HG03354 (cell line): Measurements from ENCODE around the gene HNF1B.

ENCODE experiments used
- ATAC-seq: cut with Tn5 transposase; IDR thresholded peaks from one replicate; pipeline ENCODE4 v1.9.1; 2021; ENCODE audit warnings: mild to moderate bottlenecking; ENCODE audit not compliant: unreplicated experiment, poor library complexity, severe bottlenecking

HNF1B gene

DNA sequence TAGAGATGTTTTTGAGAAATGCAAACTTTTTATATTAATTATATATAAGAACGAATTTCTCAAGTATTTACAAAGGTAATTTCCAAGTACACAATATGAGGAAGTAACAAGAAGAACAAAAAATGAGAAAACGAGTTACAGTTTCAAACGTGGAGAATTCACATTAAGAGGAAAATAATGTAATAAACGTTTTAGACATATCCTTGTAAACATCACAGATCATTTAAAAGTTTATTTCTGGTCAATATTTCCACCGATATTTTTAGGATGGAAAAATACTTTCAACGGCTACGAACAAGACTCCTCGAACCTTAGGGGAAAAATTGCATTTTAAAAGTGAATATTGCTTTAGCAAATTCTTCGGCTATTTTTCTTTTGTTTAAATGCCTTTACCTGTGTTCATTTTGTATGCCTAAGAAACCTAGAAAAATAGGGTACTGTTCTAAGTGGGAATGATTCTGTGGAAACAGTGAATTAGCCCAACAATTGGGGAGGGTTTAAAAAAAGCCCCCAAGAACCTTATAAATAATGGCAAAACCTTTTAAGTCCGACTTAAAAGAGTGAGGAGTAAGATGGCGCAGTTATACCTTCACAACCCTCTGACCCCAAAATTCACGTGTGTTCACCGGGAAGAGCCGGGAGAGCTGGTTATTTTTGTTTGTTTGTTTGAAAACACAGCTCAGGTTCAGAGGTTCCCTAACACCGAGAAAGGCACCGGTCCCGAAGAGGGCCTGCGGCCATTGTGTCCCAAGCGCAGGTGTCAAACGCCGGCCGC, 3.3 kb downstream of the HNF1B start:
- ATAC-seq, result no peak

DNA sequence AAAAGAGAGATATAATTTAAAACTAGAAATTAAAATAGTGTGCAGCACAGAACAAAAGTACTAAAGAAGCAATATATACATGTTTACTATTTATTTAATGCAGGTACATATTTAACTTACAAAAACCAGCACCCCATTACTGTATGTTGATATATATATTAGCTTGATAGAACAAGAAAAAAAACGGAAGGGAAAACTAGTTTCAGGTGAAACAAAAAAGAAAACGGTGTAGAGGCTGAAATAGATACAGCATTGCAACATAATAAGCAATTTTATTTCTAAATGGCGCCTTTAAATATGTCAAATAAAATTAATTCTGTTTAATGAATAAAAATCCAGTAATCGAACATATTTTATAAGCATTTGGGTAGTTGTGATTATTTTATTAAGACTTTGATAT, 3.9 kb downstream of the HNF1B start:
- no peak for ATAC-seq

DNA sequence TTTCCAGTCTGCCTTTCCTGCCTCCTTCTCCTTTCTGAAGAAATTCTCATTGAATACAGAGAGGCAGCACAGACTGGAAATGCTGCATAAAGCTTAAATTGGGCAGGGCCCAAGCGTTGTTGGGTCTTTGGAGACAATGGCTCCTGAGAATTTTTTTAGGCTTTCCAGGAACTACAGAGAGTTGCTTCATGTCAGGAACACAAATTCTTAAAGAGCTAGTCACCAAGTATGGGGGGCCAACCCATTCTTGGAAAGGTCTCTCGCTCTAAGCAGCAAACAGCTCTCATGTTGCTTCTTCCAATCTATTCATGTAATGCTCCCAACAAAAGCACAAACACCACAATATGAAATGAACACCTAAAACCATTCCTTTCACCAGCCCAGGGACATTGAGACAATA, 6.9 kb downstream of the HNF1B start:
- ATAC-seq, result no peak

DNA sequence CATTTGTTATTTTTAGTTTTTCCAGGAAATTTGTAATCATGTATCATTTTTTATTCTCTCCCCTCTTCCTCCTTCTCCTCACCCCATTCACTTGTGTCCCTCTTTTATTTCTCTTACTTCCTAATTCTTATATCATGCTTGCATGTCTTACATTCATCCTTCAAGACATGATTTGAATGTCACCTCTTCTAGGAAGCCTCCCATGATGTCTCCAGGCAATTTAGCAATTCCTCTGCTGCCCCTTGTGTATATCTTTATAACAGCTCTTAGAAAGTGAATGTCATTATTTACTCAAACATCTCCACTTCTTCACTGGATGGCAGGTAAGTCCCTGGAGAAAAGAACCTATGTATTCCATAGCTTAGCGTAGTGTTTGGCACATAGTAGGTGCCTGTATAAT, 7.8 kb downstream of the HNF1B start:
- no peak for ATAC-seq

DNA sequence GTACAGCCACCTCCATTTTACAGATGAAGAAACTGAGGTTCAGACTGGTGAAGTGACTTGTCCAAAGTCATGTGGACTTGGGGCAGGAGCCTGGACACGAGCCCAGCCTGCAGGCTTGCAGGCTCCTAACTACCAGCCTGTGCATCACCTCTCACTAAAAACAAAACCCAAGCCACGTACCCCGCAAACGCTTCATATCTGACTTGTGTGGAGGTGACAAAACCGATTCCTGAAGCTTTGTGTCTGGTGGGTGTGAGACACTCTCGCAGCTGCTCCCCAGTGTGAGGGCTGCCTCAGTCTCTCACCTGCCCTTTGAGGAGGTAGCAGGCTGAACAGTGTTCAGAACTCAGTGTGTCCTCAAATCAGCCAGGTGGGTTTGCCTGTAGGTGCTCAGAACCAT, 8.4 kb downstream of the HNF1B start:
- ATAC-seq, result no peak

DNA sequence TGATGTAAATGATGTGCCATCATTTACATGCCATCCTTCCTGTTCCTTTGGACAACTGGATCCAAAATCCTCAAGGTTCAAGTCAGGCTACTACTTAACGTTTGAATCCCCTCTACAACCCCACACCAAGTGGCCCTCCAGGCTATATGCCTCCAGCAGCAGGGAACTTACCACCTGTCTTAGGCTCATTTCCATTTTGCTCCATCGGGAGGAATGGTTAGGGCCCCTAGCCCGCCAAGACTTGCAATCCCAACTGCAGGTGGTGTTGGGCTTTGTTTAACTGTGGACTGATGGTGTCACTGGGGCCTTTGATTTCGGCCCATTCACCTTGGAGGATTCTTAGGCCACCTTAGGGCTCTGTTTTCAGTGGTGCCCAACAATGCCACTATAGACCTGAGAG, 9.7 kb downstream of the HNF1B start:
- no peak for ATAC-seq

DNA sequence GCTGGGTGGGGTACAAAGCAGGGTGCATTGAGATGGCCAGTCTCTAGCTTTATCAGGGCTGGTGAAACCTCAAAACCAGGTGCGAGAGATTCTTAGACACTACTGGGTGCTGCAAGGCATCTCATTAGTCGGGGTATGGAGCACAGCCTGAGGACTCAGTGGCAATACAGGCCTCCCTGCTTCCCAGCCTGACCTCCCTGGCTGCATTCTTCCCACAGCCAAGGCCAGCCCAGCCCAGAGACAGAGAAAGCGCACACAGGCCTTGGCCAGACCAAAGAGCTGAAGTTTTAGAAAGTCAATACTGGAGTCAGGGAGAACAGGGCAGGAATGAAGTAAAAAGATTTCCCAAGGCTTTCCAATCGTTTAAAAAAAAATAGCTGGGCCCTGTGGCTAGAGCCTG, 12.5 kb downstream of the HNF1B start:
- no peak for ATAC-seq

DNA sequence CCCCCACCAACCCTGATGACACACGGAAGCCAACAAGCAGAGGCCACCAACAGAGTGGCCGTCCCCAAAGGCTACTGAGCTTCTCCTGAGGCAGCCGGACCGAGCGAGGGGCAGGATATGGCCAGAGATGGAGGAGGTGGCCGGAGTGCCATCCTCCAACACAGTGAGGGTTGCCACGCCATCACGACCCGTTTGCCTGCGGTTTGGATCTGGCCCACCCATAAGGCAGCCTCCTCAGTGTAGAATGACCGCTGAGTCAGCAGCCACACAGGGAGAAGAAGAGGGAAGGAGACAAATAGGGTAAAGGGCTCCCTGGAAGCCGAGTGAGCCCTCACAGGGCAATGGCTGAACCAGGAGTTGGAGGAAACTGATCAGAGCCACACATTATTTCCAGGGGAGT, 13.8 kb downstream of the HNF1B start:
- ATAC-seq, result no peak

DNA sequence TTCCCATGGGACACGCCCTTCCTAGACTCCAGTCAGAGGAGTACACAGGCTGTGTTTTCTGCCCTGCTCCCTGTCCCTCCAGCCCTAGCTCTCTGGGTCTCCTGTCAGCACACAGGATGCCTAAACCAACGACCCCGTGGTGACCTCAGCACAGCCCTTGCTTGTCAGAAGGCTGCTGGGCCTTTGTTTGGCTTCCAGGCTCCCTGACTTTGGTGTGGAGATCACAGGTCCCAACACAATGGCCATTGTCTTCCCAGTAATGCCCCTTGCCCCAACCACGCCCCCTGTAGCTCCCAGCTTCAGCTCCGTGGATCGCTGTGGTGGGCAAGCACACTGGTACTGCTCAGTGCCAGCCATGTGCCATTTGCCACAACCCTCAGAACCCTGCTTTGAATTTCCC, 15.0 kb downstream of the HNF1B start:
- ATAC-seq, result no peak

DNA sequence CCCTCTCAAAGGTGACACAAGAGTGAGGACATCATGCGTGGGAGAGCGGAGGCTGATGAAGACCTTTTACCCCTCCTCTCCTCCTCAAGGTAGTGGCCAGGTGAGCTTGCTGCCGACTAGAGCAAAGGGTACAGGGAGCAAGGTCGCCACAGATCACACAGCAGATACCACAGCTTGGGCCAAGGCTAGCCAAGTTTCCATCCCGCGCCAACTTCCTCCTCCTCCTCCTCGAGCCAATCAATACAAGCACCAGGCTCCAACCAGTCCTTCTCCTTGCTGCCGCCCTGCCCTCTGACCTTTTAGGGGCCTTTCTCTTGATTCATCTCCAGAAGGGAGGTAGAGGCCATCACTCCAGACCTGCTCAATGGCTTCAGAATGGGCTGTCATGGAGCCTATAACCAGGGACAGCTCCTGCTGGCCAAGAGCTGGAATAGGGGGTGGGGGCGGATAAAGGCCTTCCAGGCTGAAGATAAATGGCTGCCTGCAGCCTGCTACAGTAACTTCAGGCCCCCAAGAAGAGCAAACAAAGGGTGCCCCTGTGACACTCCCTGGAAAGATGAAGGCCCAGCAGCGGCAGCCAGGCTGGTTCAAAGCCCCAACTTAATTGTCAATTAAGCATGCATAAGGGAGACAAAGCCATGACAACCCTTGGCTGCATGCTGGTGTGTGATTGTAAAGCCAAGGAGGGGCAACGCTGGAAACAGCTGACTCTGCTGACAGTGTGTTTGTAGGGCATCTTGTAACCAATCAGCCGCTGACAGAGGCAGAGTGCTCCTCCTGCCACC, 17.8 kb downstream of the HNF1B start:
- no peak for ATAC-seq

DNA sequence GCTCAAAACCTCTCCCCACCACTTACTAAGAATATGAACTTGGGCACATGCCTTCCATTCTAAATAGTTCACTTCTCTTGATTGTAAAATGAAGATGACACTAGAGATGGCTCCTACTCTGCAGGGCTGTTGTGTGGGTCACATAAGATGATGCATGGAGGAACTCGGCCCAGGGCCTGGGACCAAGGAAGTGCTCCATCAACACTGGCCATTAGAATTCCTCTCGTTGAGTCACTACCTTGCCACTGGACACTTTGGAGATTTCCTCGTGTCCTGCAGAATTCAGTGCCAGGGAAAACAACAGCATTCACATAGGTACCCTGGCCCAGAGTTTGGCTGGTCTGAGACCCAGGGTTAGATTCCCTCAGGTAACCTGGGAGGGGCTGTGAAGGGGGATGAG, 18.6 kb downstream of the HNF1B start:
- no peak for ATAC-seq

DNA sequence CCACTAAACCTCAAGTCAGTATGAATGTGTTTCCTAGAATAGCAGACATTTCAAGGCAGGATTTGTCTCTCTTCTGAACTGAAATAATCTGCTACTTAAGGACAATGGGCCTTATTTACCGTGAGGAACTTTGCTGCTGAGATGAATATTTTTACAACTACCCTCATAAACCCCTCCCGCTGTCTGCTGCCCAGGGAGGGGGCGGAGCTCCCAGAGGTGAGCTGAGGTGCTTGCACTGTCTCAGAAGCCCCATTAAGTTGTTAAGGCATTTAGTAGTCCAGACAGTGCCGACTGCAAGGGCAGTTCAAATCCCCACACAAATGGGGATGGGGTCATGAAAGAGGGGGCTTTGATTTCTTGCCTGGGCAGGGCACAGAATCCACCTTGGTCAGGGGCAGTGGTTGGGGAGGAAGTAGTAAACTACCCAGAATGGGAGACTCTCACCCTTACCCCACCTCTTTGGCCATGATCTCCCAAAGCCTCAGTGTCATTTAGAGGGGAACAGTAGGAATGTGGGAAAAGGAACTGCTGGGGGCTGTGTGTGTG, 19.2 kb downstream of the HNF1B start:
- ATAC-seq, result no peak

DNA sequence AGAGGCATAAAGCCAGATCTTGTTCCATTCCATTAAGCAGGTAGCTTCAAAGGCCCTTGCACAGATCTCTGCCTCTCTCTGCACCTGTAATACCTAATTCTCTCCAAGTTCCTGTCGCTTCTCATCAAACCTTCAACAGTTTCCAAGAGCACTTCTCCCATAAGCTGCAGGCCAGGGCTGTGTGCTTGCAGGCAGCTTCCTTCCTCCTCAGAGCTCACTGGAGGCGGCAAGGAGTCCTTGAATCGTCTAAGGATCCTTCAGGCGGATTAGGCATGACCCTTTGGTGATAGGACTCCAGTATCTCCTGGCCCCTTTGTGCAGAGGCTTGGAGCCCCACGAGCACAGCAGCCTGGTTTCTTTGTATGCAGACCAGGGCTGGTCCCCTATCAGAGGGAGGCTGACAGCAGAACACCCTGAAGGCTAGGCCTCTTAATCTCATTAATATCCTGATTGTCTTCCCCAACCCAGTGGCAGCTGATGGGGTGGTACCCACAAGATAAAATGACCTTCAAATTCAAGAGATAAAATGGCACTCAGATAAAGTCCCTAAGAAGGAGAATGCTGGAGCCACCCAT, 19.8 kb downstream of the HNF1B start:
- ATAC-seq, result no peak

DNA sequence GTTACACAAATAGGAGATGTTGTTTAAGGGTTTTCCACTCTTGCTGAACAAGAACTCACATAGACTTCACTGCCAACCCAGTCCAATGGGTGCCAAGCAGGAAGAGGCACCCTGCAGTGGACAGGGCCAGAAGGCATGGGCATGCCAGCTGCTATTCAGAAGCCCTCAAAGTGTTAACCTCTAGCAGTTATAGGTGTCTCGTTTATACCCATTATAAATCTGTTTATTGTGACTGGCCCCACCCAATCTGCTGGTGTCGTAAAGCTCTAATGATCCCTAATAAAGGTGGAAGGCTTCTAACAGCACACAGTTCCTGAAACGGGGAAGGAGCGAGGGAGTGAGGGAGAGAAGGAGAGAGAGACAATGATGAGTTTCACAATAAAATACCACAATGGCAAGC, 23.9 kb downstream of the HNF1B start:
- ATAC-seq, result no peak

DNA sequence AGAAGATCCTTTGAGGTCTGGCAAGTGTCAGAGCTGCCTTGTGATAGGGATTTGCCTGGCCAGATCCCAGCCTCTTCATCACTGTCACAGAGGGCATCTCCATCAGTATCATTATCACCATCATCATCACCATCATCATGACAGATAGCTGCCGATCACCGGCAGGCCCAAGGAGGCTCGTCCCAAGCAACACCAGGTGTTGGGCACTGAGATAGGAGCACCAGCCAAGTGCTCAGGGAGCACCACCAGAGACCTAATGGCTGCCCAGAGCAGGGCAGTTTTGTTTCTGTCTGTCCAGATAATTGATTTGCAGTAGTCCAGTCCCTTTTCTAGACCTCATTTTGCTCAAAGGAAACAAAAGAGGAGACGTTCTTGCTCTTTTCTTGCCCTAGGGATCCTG, 25.0 kb downstream of the HNF1B start:
- ATAC-seq, result no peak

DNA sequence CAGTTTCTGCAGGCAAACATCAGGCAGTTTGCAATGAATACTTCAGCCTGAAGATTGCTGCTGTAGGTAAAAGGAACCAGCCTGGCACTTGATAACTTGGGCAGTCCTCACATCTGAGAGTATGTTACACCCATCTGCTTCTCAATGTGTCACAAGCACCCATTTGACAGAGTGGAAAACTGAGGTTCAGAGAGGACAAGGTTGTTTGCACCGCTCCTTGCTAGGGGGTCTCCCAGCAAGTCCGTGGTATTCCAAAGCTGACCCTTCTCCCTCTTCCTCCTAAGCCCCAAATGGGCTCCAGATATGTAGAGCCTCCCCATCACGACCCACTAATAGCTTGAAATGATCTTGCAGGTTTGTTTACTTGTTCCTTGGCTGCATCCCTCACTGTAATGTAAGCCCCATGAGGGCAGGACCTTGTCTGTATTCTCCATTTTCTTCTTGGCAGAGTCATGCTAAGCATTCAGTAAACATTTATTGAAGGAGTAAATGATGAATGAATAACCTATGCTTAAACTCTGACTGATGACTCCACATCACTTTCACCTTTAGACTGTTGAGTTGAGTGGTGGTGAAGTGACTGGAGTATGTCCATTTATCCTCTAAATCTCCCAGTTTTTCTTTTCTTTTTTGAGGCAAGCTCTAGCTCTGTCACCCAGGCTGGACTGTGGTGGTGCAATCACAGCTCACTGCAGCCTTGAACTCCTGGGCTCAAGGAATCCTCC, 26.4 kb downstream of the HNF1B start:
- ATAC-seq, result no peak

DNA sequence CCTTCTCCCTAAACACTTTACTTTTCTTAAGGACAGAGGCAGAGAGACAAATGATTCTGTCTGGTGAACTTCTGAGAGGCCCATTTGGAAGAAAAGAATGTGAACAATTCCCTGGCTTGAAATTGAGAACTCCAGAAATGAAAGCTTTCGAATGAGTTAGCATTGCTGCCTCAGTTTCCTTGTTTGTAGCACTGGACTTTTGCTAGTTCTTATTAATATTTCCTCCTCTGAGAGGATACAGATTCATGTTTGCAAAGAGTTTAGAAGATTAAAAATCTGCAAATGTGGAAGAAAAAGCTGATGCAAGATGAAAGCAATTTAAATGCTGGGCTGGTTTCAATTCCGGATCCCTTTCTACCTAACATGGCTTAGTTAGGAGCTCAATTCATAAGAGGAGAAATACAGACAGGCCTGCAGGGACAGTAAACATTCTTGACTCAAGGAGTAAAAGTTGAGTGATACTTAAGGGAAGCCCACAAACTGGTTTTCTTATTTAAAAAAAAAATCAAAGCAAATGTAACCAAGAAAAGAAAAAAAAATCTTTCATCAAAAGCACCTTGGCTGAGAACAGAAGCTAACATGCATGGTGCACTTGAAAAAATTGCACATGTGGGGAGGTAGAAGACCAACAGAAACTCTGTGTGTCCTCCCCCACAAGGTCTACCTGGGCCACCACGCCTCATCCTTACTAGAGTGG, 27.1 kb downstream of the HNF1B start:
- ATAC-seq, result no peak

DNA sequence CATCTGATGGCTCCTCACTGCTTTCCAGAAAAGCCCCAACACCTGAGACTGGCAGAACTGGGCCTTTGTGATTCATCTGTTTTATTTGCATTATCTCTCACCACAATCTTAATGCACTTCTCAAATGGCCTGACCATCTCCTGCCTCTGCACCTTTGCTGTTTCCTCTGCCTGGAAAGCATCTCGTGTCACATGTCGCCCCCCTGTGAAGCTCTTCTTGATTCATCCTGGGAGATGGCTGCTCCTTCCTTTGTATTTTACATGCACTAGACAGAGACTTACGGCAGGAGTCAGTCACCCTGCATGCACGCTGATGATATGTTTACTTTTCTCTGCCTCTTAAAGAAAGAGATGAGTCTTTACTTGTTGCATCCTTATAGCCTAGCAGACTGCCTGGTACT, 30.0 kb downstream of the HNF1B start:
- no peak for ATAC-seq

DNA sequence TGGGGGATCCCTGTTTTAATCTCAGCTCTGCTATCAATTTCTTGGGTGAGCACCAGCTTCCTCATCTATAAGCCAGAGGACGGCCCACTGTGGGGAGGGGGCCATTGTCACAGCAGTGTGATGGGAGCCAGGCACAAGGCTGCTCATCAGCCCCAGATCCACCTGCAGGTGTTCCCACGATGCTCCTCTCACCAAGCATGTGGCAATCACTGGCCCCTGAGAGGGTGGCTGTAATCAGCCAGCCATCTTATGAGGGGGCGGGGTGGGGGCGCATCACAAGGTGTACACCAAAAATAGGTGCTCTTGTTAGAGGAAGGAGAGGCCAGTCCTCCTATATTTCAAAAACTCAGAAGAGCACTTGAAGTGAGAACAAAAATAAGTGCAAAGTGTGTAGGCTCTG, 31.2 kb downstream of the HNF1B start:
- no peak for ATAC-seq

DNA sequence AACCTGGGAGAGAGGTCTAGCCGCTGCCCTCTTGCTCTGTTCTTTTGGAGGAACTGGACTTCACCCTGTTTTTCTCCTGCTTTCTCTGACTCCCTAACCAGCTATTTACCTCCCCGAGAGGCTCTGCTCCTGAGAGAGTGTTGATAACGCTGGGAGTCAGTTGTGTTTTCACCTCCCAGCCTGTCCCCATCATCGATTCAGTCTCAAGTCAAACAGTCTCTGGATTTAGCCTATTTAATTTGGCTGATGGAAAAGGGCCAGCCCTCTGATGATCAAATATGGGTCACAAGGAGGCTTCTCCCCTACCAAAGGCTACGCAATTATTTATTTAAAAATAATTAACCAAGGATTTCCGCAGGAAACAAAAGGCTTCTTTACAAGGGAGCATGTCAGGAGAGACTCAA, 31.8 kb downstream of the HNF1B start:
- no peak for ATAC-seq
